Stomach (tissue), 9 donors: Measurements from ENCODE around the gene CLSTN2. TPM values are rescaled to one million over a fixed set of nuclear protein-coding genes. Genes with fewer than 3 reads are reported as not detected.

Experiments used
- DNase-seq, 2 donors: peaks; one replicate each; pipeline versions ENCODE4 v3.0.0 to v3.0.0-alpha.2; 2013 to 2019
- H3K27ac ChIP-seq, 5 donors: fragments of 200-600 bp in 4 of 5; sonication (generic) in 4 of 5; one replicate each; pipeline ENCODE4 v1.5.1; 2013 to 2019; ENCODE audit warnings: mild to moderate bottlenecking in 1 of 5, moderate library complexity in 1 of 5
- H3K27me3 ChIP-seq, 3 donors: fragments of 200-600 bp; sonication (generic); one replicate each; pipeline ENCODE4 v1.5.1; 2017 to 2019; ENCODE audit warnings: mixed run types in 1 of 3
- H3K36me3 ChIP-seq, 4 donors: fragments of 200-600 bp; sonication (generic); 1 replicate in 3 of 4; 2 replicates in 1 of 4; pipeline ENCODE4 v1.5.1; 2016 to 2019
- H3K4me1 ChIP-seq, 4 donors: fragments of 200-600 bp; sonication (generic); one replicate each; pipeline ENCODE4 v1.5.1; 2016 to 2019
- H3K4me3 ChIP-seq, 4 donors: fragments of 200-600 bp; sonication (generic) in 3 of 4; one replicate each; pipeline ENCODE4 v1.5.1; 2016 to 2019; ENCODE audit warnings: mild to moderate bottlenecking in 1 of 4
- H3K9me3 ChIP-seq, 4 donors: fragments of 200-600 bp; sonication (generic); one replicate each; pipeline ENCODE4 v1.5.1; 2016 to 2019
- EP300 ChIP-seq: sonication (generic); formaldehyde crosslinking; IDR thresholded peaks from one replicate; pipeline ENCODE4 v1.6.1; 2017; ENCODE audit warnings: antibody characterized with exemption
- POLR2A ChIP-seq, 4 donors: fragments of 450-650 bp; IDR thresholded peaks; one replicate each; pipeline ENCODE4 v1.6.1; 2016; ENCODE audit warnings: antibody characterized with exemption in 4 of 4, control low read depth in 2 of 4, mild to moderate bottlenecking in 1 of 4, moderate library complexity in 1 of 4
- POLR2AphosphoS5 ChIP-seq, 3 donors: sonication (generic); formaldehyde crosslinking; IDR thresholded peaks; one replicate each; pipeline ENCODE4 v1.6.1; 2016; ENCODE audit warnings: antibody characterized with exemption in 3 of 3
- WGBS, 5 donors: extraction: QIAGEN DNeasy Blood & Tissue Kit in 3 of 5; methylation state at CpG; one replicate each; pipeline versions ENCODE4 v1.1.5 to v1.1.7; 2013 to 2018; 5-methylcytosine and 5-hydroxymethylcytosine counted together
- intact Hi-C: fragments of 100-400 bp; cut with DNase I; formaldehyde crosslinking; loops from one replicate; pipeline ENCODE4 v1.15.1; 2023; ENCODE audit warnings: low total_unique reads
- polyA plus RNA-seq, 3 donors: library from polyadenylated mRNA; stranded (reverse); fragments of 200-250 nt; gene quantifications; one replicate each; pipeline ENCODE4 v1.2.3, GENCODE V29; 2013
- total RNA-seq, 5 donors: library from RNA; depleted of rRNA; stranded (reverse); fragments of >200 nt; gene quantifications; one replicate each; pipeline versions ENCODE4 v1.1.0 to v1.2.3, GENCODE V29; 2014 to 2016
- TF ChIP-seq, protein P1 (sequence below), 7 experiments: fragments of 450-650 bp in 4 of 7; fragments of 200-600 bp in 3 of 7; sonication (generic) in 3 of 7; IDR thresholded peaks; one replicate each; pipeline ENCODE4 v1.5.1; 2016 to 2019; ENCODE audit warnings: antibody characterized with exemption in 7 of 7, control low read depth in 2 of 7, mild to moderate bottlenecking in 1 of 7
- donor health status: healthy with polysubstance abuse.
- donor health status: Bipolar disorder and iron deficiency.
- donor health status: healthy.

The CLSTN2 gene
- total and polyA plus RNA-seq, 8 donors: 0.10 to 5.4 (median 1.7) TPM

DNA sequence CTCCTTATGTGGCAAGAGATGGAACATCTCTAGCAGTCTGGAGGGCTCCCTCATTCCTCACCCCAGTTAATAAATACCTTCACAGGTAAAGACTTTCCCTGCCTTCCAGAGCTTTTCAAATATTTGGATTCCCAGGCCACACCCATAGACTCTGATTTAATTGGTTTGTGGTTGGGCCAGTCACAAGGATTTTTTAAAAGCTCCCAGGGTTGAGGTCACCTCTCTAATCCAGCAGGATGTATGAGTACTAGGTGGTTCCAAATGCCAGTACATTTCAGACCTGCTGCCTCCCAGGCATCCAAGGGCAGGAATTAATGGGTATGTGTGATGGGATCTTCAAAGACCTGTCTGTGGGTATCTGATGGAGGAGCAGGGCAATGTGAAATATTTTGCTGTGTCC lies 312.8 kb downstream of the CLSTN2 start:
- DNase-seq: no peak
- H3K27ac ChIP-seq: no peak overlapping the region
- no peaks in the 10 kb centered on the region for H3K9me3 ChIP-seq
- H3K36me3 ChIP-seq: no peaks in the 10 kb centered on the region
- TF ChIP-seq POLR2A (IDR thresholded peaks at IDR 0.05) (no peak), POLR2AphosphoS5 (IDR thresholded peaks at IDR 0.05) (no peak), EP300 (no peak)
- TF ChIP-seq, protein P1, sequence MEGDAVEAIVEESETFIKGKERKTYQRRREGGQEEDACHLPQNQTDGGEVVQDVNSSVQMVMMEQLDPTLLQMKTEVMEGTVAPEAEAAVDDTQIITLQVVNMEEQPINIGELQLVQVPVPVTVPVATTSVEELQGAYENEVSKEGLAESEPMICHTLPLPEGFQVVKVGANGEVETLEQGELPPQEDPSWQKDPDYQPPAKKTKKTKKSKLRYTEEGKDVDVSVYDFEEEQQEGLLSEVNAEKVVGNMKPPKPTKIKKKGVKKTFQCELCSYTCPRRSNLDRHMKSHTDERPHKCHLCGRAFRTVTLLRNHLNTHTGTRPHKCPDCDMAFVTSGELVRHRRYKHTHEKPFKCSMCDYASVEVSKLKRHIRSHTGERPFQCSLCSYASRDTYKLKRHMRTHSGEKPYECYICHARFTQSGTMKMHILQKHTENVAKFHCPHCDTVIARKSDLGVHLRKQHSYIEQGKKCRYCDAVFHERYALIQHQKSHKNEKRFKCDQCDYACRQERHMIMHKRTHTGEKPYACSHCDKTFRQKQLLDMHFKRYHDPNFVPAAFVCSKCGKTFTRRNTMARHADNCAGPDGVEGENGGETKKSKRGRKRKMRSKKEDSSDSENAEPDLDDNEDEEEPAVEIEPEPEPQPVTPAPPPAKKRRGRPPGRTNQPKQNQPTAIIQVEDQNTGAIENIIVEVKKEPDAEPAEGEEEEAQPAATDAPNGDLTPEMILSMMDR (IDR thresholded peaks at IDR 0.05): no peak
- intact Hi-C loops: no loop called here
- H3K4me3 ChIP-seq: no peak overlapping the region
- H3K4me1 ChIP-seq: no peaks in the 10 kb centered on the region
- H3K27me3 ChIP-seq: no peaks in the 10 kb centered on the region

DNA sequence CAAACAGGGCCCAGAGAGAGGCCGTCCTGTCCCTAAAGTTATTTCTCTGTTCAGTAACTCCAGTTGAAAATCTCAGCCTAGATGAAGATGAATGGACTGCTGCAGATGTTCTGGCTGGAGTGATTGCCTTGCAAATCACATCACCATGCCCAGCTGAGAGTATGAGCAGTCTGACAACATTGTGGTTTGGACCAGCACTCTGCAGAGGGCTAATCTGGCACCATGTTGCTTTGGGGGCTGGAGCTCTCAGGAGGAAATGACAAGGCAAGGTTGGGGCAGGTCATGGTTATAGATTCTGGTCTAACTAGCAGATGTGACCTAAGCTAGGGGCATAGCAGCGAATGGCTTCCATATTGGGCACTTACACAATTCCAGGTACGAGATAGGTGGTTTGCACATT lies 314.2 kb downstream of the CLSTN2 start:
- intact Hi-C loops: no loop called here
- no peak for DNase-seq
- Histone ChIP-seq H3K4me1 (no peaks in the 10 kb centered on the region), H3K36me3 (no peaks in the 10 kb centered on the region), H3K9me3 (no peaks in the 10 kb centered on the region), H3K4me3 (no peak overlapping the region), H3K27me3 (no peaks in the 10 kb centered on the region), H3K27ac (no peak overlapping the region)
- WGBS, 5 donors: 90 to 98% (median 95%) methylated on average over 3 of the region's 3 CpGs
- TF ChIP-seq EP300 (no peak), POLR2A (IDR thresholded peaks at IDR 0.05) (no peak), POLR2AphosphoS5 (IDR thresholded peaks at IDR 0.05) (no peak)
- TF ChIP-seq, protein P1 (IDR thresholded peaks at IDR 0.05): no peak

DNA sequence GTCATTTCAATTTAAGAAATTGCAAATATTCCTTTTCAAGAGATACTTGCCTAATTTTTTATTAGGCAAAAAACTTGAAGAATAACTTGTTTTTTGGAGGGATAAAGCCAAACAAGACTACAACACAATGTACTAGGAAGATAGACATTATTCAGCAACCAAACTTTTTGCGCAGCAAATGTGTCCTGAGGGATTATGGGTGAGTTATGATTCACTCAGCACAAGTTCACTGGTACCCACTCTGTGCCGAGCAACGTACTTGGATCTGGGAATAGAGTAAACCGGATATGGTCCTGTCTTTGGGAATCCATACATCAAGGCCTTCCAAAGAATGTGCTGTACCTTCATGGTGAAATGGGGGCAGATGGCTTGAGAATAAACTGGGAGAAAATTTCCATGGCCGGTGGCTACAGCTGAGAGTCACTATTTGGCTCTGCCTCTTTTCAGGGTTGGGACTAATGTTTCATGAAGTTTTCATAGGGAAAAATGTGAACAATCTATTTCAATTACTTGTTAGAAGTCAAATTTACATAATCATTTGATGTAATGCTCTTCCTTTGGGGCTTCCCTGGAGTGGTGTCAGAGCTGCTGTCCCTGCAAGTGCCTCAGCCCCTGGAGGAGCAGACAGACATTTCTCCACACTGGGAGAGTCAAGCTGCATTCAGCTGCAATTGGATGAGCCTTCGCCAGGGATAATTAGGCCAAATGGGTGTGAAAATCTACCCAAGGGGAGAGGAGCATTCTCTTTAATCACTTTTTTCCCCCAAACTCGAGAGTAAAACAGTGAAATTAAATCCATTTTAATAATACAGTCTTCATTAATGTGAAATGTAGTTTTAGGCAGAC lies 315.2 kb downstream of the CLSTN2 start:
- H3K27me3 ChIP-seq: no peaks in the 10 kb centered on the region
- WGBS, 5 donors: 76 to 80% (median 79%) methylated on average over 7 of the region's 7 CpGs

DNA sequence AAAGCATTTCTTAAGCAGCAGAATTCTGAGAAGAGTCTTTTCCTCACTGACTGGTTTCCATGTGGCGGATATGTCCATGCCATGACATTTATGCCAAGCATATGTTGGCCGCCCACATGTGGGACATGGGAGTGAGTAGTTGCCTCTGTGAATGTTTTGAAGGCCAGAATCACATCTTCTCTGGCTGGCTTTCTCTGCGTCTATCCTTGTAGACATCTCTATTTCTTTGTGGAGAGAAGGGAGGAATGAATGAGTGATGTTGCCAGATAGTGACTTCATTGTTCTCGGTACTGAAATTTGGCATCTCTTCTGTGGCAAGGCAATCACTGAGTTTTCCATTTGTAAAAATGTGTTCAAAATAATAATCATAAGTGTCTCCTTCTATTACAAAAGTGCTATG lies 316.0 kb downstream of the CLSTN2 start:
- Histone ChIP-seq H3K27me3 (no peaks in the 10 kb centered on the region), H3K9me3 (no peaks in the 10 kb centered on the region), H3K27ac (no peak overlapping the region), H3K4me1 (no peaks in the 10 kb centered on the region), H3K4me3 (no peak overlapping the region), H3K36me3 (no peaks in the 10 kb centered on the region)
- TF ChIP-seq POLR2A (IDR thresholded peaks at IDR 0.05) (no peak), EP300 (no peak), POLR2AphosphoS5 (IDR thresholded peaks at IDR 0.05) (no peak)
- TF ChIP-seq, protein P1 (IDR thresholded peaks at IDR 0.05): no peak
- WGBS, 5 donors: 86 to 94% (median 90%) methylated on average over 4 of the region's 4 CpGs
- DNase-seq: no peak
- intact Hi-C loops: no loop called here

More for the DNA sequence above, 315.2 kb downstream of the CLSTN2 start:
- TF ChIP-seq, protein P1 (IDR thresholded peaks at IDR 0.05): no peak
- no peak for TF ChIP-seq EP300
- TF ChIP-seq POLR2AphosphoS5 (IDR thresholded peaks at IDR 0.05): no peak
- TF ChIP-seq POLR2A (IDR thresholded peaks at IDR 0.05): no peak
- no peak overlapping the region for H3K27ac ChIP-seq
- no peaks in the 10 kb centered on the region for H3K36me3 ChIP-seq
- DNase-seq: no peak
- intact Hi-C loops: no loop called here
- H3K9me3 ChIP-seq: no peaks in the 10 kb centered on the region
- no peak overlapping the region for H3K4me3 ChIP-seq
- no peaks in the 10 kb centered on the region for H3K4me1 ChIP-seq
